SK-N-MC (cell line): Measurements from ENCODE around the gene MIA3.

Experiments
- EZH2 ChIP-seq: fragments of 200-600 bp; sonication (generic); IDR thresholded peaks from one replicate; pipeline ENCODE4 v1.6.1; 2017; ENCODE audit warnings: antibody characterized with exemption
- POLR2AphosphoS5 ChIP-seq: IDR thresholded peaks from 2 replicates; pipeline ENCODE4 v1.6.1; 2012; ENCODE audit warnings: mild to moderate bottlenecking, low read depth, low read length, borderline replicate concordance

- TF ChIP-seq EZH2 (no peak), POLR2AphosphoS5 (no peak)
Observed at GRCh38 chr1:222570837-222571236, 47.1 kb upstream of the MIA3 start.
